Activated CD4-positive, alpha-beta T cell treated with anti-CD3 and anti-CD28 coated beads, Interleukin-2, amount 50 U/mL, for 4 hours (primary cell): ENCODE measurements around the gene YPEL1.
"Not testable (repeated sequence)": the region's sequence is repeated elsewhere in the genome, so short reads cannot be mapped to it uniquely, and the experiment has no call there.

Experiments
- DNase-seq, 2 experiments: peaks; one replicate each; pipeline ENCODE4 v3.0.0-alpha.2; 2020

Gene YPEL1

GRCh38 chr22:21753374-21754111 is 17.9 kb upstream of the YPEL1 start:
- no peak for DNase-seq

- no peak for DNase-seq
Observed at GRCh38 chr22:21752276-21752675, 16.7 kb upstream of the YPEL1 start.

- DNase-seq: no peak
Observed at GRCh38 chr22:21745948-21746347, 10.4 kb upstream of the YPEL1 start.

GRCh38 chr22:21744917-21745316 is 9.3 kb upstream of the YPEL1 start:
- not testable (repeated sequence) for DNase-seq

- no peak for DNase-seq
Observed at GRCh38 chr22:21741790-21742189, 6.2 kb upstream of the YPEL1 start.

- DNase-seq: no peak
Observed at GRCh38 chr22:21741059-21741458, 5.5 kb upstream of the YPEL1 start.

GRCh38 chr22:21739828-21740377 is 4.3 kb upstream of the YPEL1 start:
- DNase-seq: no peak

- no peak for DNase-seq
Observed at GRCh38 chr22:21738966-21739365, 3.4 kb upstream of the YPEL1 start.

- DNase-seq: no peak
Observed at GRCh38 chr22:21738081-21738480, 2.5 kb upstream of the YPEL1 start.

GRCh38 chr22:21736948-21737347 is 1.4 kb upstream of the YPEL1 start:
- DNase-seq: no peak

GRCh38 chr22:21736084-21736642 is 569 bp upstream of the YPEL1 start:
- no peak for DNase-seq

- DNase-seq: no peak
Observed at GRCh38 chr22:21734540-21735199, 924 bp downstream of the YPEL1 start.

GRCh38 chr22:21731503-21731902 is 4.1 kb downstream of the YPEL1 start:
- DNase-seq: no peak

GRCh38 chr22:21730535-21731308 is 4.9 kb downstream of the YPEL1 start:
- DNase-seq: no peak

- not testable (repeated sequence) for DNase-seq
Observed at GRCh38 chr22:21729184-21729583, 6.4 kb downstream of the YPEL1 start.

GRCh38 chr22:21728270-21728669 is 7.3 kb downstream of the YPEL1 start:
- no peak for DNase-seq

GRCh38 chr22:21727768-21728167 is 7.8 kb downstream of the YPEL1 start:
- DNase-seq: no peak

GRCh38 chr22:21727159-21727558 is 8.4 kb downstream of the YPEL1 start:
- no peak for DNase-seq

GRCh38 chr22:21726650-21727049 is 8.9 kb downstream of the YPEL1 start:
- no peak for DNase-seq

GRCh38 chr22:21725956-21726649 is 9.5 kb downstream of the YPEL1 start:
- no peak for DNase-seq

GRCh38 chr22:21724496-21724895 is 11.1 kb downstream of the YPEL1 start:
- DNase-seq: not testable (repeated sequence)

- DNase-seq: not testable (repeated sequence)
Observed at GRCh38 chr22:21721195-21721852, 14.3 kb downstream of the YPEL1 start.
